Glutamatergic neuron (in vitro differentiated cells): ENCODE measurements around the gene APOL2. TPM values are rescaled to one million over a fixed set of nuclear protein-coding genes. Genes with fewer than 3 reads are reported as not detected.

ENCODE experiments used
- DNase-seq: peaks from one replicate; pipeline ENCODE4 v3.0.0; 2022
- H3K27ac Mint-ChIP-seq: one replicate; pipeline ENCODE4 v1.8.0; 2020; ENCODE audit warnings: mild to moderate bottlenecking, mixed read lengths, inconsistent platforms; ENCODE audit not compliant: unreplicated experiment
- H3K27me3 Mint-ChIP-seq: one replicate; pipeline ENCODE4 v1.8.0; 2020; ENCODE audit warnings: mild to moderate bottlenecking, moderate library complexity, mixed read lengths, inconsistent platforms; ENCODE audit not compliant: unreplicated experiment
- H3K36me3 Mint-ChIP-seq: one replicate; pipeline ENCODE4 v1.8.0; 2020; ENCODE audit warnings: mild to moderate bottlenecking, mixed read lengths, inconsistent platforms; ENCODE audit not compliant: unreplicated experiment
- H3K4me1 Mint-ChIP-seq: one replicate; pipeline ENCODE4 v1.8.0; 2020; ENCODE audit warnings: mild to moderate bottlenecking, low read depth, mixed read lengths, inconsistent platforms; ENCODE audit not compliant: unreplicated experiment
- H3K4me3 Mint-ChIP-seq: one replicate; pipeline ENCODE4 v1.8.0; 2020; ENCODE audit warnings: mild to moderate bottlenecking, mixed read lengths, inconsistent platforms; ENCODE audit not compliant: unreplicated experiment
- H3K9me3 Mint-ChIP-seq: one replicate; pipeline ENCODE4 v1.8.0; 2020; ENCODE audit warnings: mild to moderate bottlenecking, moderate library complexity, mixed read lengths, inconsistent platforms; ENCODE audit not compliant: unreplicated experiment
- CTCF ChIP-seq: fragments of 200-600 bp; sonication (generic); IDR thresholded peaks from one replicate; pipeline ENCODE4 v1.5.0; 2021; ENCODE audit not compliant: partially characterized antibody, unreplicated experiment
- total RNA-seq: library from RNA; stranded (reverse); fragmentation: NEBNext Ultra II Directional; extraction: Animal tissue kit (Norgen Biotek cat#: 25700); gene quantifications from one replicate; pipeline ENCODE4 v1.2.1, GENCODE V29; 2021; ENCODE audit not compliant: unreplicated experiment

APOL2 gene
- total RNA-seq, 1 donor from 2014 or later, result not detected

GRCh38 chr22:36236388-36237319, 2.7 kb downstream of the APOL2 start:
- Mint-ChIP-seq H3K9me3 (no peaks in the 10 kb centered on the region), H3K4me3 (no peak overlapping the region), H3K36me3 (peaks cover 9% of the 10 kb centered on the region), H3K4me1 (peaks cover 4% of the 10 kb centered on the region), H3K27ac (no peak overlapping the region), H3K27me3 (no peaks in the 10 kb centered on the region)
- no peak for TF ChIP-seq CTCF
- DNase-seq, result no peak

- Mint-ChIP-seq H3K27me3 (no peaks in the 10 kb centered on the region), H3K36me3 (peaks cover 9% of the 10 kb centered on the region), H3K9me3 (no peaks in the 10 kb centered on the region)
Measured at GRCh38 chr22:36235585-36235984, 3.7 kb downstream of the APOL2 start.

DNA sequence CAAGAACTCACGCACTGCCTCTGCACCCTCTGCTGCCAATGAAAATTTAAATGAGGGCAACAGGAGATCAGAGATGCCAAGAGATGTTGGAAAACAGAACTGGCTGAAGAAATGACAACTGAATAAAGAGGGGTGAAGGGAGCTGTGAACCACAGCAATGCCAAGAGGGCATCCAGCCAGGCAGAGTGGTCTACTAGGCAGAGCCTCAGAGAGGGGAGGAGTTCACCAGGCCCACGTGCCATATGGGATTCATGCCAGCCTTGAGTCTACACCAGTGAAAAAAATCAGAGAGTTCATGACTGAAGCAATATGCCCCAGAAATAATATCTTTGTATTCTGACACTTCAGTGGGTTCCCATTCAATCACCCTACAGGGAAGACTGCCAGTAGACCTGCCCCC, 4.4 kb downstream of the APOL2 start:
- no peak overlapping the region for H3K27ac Mint-ChIP-seq
- H3K27me3 Mint-ChIP-seq, result no peaks in the 10 kb centered on the region
- H3K4me3 Mint-ChIP-seq, result no peak overlapping the region

More at GRCh38 chr22:36235585-36235984, 3.7 kb downstream of the APOL2 start:
- H3K4me3 Mint-ChIP-seq, result no peak overlapping the region
- TF ChIP-seq CTCF, result no peak
- DNase-seq, result no peak
- peaks cover 4% of the 10 kb centered on the region for H3K4me1 Mint-ChIP-seq
- H3K27ac Mint-ChIP-seq, result no peak overlapping the region

DNA sequence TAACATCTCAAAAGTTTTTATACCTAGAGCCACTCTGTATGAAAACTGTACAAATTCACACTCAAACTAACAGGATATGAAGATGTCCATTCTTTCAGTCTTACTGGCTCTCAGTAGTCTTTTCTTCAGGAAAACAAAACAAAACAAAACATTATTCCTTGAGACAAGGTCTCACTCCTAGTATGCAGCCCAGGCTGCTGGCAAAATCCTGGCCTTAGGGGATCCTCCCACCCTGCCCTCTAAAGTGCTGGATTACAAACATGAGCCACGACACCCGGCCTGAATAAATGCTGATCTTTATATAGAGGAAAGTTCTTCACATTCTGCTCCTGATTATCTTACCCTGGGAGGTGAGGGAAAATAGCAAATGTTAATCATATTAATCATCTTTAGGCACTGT, 5.1 kb downstream of the APOL2 start:
- Mint-ChIP-seq H3K4me1 (peaks cover 2% of the 10 kb centered on the region), H3K9me3 (no peaks in the 10 kb centered on the region), H3K27me3 (no peaks in the 10 kb centered on the region), H3K27ac (no peak overlapping the region), H3K36me3 (peaks cover 9% of the 10 kb centered on the region), H3K4me3 (no peak overlapping the region)
- no peak for DNase-seq
- no peak for TF ChIP-seq CTCF

More for the DNA sequence above, 4.4 kb downstream of the APOL2 start:
- Mint-ChIP-seq H3K4me1 (peaks cover 4% of the 10 kb centered on the region), H3K9me3 (no peaks in the 10 kb centered on the region), H3K36me3 (peaks cover 9% of the 10 kb centered on the region)
- DNase-seq, result no peak
- no peak for TF ChIP-seq CTCF

DNA sequence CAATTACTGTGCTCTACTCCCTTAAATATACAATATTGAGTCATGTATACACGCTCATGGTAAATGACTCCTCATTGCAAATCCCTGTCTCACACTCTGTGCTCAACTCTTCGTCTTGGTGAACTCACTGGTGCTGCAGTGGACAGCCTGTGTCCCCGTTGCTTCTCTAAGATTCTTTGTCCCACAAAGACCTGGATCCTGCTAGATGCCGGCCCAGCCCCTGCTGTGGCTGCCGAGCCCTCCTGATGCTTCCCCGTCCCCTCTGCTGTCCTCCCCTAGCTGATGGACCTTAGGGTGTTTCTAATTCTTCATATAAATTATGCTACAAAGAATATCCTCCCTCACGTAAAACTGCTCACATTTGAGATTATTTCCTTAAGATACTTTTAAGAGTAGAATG, 5.5 kb downstream of the APOL2 start:
- Mint-ChIP-seq H3K27me3 (no peaks in the 10 kb centered on the region), H3K4me1 (no peaks in the 10 kb centered on the region), H3K36me3 (peaks cover 9% of the 10 kb centered on the region), H3K27ac (no peak overlapping the region), H3K9me3 (no peaks in the 10 kb centered on the region), H3K4me3 (no peak overlapping the region)
- TF ChIP-seq CTCF, result no peak
- DNase-seq, result no peak
